GM18870 (cell line): ENCODE results near the gene MANBA.
A peak's percentile ranks its signal among the peaks of the same experiment; 100 is the strongest.
"Not testable (repeated sequence)": the region's sequence is repeated elsewhere in the genome, so short reads cannot be mapped to it uniquely, and the experiment has no call there.

Source experiments
- ATAC-seq: cut with Tn5 transposase; IDR thresholded peaks from one replicate; pipeline ENCODE4 v1.9.1; 2021; ENCODE audit warnings: moderate library complexity; ENCODE audit not compliant: unreplicated experiment

MANBA gene

DNA sequence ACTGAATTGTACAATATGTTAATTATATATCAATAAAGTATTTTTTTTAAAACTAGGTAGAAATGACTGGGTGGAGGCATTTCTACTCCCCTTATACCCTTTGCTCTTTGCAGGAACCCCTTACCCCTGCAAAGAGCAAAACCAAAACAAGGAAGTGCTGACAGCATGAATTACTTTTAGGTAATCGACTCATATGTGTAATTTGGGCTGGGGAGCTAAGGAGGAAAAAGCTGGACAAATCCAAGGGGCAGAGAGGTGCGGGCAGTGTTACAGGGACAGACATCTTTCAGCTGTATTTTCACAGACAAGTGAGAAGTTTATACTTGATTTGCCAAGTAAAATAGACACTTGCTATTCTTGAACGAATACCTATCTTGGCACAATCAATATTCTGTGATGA lies 35.5 kb downstream of the MANBA start:
- no peak for ATAC-seq

DNA sequence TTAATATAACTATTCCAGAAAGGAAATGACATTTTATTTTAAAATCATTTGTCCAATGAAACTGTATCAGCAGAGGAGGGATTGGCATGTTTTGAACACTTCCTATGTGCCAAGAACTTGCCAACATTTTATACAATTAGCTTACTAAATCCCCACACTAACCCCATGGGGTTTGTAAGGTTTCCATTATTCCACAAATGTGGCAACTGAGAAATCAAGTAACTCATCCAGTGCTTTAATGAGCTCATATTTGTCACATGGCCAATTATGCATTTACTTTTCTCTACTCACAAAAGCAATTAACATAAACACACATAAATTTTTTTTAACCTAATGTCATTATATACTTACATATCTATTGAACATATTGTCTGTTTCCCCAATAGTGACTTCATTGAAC lies 37.3 kb downstream of the MANBA start:
- ATAC-seq, result no peak

DNA sequence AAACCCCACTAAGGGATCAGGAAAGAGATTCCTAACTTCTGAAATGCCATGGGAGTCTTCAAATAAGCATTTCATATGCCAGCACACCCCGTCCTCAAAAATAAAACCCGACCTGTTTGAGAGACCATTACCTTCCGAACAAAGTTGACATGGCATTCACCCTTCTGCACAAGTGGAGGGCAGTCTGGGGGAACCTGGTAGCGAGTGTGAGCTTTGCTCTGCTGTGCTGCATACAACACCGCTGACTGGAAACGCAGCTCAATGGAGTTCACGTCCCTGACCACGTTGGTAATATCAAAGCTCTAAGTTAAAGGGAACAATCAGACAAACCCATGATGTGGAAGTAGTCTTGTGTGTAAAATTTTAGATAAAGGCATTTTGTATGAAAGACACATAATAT lies 38.0 kb downstream of the MANBA start:
- no peak for ATAC-seq

DNA sequence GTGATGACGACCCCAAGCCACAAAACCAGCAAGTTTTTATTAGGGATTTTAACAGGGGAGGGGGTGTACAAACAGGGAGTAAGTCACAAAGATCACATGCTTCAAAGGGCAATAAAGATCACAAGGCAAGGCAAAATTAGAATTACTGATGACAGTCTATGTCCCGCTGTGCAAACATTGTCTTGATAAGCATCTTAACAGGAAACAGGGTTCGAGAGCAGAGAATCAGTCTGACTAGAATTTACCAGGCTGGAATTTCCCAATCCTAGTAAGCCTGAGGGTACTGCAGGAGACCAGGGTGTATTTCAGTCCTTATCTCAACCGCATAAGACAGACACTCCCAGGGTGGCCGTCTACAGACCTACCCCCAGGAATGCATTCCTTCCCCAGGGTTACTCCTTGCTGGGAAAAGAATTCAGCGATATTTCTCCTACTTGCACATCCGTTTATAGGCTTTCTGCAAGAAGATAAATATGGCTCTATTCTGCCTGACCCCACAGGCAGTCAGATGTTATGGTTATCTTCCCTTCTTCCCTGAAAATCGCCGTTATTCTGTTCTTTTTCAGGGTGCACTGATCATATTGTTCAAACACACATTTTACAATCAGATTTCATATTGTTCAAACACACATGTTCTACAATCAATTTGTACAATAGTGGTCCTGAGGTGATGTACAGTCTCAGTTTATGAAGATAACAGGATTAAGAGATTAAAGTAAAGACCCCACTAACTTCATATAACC lies 41.8 kb downstream of the MANBA start:
- ATAC-seq, result not testable (repeated sequence)

DNA sequence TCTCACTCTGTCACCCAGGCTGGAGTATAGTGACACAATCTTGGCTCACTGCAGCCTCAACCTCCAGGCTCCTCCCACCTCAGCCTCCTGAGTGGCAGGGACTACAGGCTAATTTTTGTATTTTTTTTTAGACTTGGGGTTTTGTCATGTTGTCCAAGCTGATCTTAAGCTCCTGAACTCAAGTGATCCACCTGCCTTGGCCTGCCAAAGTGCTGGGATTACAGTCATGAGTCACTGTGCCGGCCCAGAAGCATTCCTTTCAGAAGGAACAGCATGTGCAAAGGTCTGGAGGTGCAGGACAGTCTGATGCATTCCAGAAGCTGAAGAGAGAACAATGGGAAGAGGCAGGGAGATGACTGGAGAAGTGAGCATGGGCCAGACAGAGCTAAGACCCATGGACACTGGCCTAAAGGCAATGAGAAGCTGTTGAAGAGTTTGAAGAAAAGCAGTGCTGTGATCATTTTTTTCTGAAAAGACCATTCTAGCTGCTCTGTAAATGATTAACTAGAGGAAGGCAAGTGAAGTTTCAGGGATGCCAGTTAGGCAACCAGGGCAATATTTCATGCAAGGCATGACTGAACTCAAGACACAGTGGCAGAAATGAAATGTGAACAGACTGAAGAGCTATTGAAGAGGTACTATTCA lies 43.2 kb downstream of the MANBA start:
- ATAC-seq, result no peak

DNA sequence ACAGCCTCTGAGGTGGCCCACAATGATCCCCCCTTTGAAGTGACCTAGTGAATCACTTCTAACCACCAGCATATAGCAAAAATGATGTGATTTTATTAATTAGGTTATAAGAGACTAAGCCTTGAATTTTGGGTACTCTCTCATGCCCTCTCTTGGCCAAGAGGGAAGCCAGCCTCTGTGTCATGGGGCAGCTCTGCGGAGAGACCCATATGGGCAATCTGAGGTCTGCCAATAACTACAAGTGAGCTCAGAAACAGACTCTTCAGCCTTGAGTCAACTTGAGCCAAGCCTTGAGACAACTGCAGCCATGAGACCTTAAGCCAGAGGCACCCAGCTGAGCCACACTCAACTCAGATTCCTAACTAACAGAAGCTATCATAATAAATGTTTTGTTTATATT lies 45.7 kb downstream of the MANBA start:
- ATAC-seq, result no peak

DNA sequence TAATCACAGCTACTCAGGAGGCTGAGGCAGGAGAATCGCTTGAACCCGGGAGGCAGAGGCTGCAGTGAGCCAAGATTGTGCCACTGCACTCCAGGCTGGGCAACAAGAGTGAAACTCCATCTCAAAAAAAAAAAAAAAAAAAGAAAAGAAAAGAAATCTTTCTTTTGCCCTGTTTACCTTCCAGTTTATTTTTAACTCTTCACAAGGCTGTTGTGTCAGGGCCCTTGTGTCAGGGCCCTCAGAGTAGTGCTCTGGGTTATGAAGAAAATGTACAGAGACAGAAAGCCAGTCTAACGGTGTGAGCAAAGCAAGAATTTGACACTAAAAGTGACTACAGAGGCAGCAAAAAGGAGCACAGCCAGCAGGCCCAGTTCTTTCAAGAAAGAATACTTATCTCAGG lies 47.0 kb downstream of the MANBA start:
- not testable (repeated sequence) for ATAC-seq

DNA sequence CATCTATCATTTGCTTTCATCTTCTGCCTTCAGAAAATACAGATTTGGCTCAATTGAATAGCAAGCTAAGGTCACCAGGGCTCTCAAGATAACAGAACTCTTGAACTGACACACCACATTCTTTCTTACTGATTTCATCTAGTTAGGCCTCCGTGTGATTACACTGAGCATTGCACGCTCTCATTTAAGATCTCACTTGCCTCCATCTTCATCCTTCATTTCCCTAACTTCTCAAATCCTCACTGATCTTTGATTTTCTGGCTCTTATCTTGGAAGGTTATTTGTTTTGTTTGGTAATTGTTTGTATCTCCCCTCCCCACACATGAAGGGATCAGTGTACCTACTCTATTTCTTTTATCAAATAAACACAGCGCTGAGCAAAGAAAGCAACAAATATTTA lies 47.7 kb downstream of the MANBA start:
- ATAC-seq, result no peak

DNA sequence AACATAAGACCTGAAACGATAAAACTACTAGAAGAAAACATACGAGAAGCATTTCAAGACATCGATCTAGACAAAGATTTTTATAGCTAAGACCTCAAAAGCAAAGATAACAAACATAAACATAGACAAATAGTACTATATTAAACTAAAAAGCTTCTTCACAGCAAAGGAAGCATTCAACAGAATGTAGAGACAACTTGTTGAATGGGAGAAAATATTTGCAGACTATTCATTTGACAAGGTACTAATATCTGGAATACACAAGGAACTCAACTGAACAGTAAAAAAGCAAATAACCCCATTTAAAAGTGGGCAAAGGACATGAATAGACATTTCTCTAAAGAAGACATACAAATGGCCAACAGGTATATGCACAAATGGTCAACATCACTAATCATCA lies 49.8 kb downstream of the MANBA start:
- no peak for ATAC-seq

DNA sequence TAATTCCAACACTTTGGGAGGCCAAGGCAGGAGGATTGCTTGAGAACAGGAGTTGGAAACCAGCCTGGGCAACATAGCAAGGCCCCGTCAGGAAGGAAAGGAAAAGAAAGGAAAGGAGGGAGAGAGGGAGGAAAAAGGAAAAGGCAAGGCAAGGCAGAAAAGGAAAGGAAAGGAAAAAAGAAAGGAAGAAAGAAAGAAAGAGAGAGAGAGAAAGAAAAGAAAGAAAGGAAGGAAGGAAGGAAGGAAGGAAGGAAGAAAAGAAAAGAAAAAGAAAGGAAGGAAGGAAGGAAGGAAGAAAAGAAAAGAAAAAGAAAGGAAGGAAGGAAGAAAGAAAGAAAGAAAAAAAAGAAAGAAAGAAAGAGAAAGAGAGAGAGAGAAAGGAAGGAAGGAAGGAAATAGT lies 51.7 kb downstream of the MANBA start:
- ATAC-seq, result not testable (repeated sequence)

DNA sequence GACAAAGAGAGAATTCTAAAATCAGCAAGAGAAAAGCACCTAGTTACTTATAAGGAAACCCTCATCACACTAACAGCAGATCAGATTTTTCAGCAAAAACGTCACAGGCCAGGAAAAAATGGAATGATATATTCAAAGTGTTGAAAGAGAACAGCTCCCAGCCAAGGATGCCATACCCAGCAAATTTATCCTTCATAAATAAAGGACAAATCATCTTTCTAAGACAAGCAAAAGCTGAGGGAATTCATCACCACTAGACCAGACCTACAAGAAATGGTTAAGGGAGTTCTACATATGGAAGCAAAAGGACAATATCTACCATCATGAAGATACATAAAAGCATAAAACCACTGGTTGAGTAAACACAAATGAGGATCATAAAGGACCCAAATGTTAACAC lies 53.6 kb downstream of the MANBA start:
- no peak for ATAC-seq

DNA sequence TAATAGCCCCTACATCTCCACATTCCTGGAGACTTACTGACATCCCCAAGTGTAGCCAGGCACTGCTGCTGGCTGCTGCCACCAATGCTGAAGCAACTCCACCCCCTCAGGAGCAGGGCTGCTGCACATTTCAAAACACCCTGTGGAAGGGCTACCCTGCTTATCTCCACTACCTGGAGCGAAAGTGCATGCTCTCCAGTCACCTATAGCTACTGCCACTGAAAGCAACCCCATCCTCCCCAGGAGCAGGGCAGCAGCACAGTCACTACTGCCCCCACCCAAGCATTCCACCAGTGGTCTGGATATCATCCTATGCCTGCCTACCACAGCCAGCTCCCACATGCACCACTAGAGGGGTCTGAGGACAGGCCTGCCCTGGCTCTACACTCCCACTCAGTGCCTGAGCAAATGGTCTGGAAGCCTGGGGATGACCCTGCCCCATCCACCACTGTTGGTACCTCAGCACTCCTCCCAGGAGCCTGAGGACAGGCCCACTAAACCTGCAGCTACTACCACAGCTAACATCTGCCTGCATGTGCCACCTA lies 55.3 kb downstream of the MANBA start:
- ATAC-seq, result no peak

DNA sequence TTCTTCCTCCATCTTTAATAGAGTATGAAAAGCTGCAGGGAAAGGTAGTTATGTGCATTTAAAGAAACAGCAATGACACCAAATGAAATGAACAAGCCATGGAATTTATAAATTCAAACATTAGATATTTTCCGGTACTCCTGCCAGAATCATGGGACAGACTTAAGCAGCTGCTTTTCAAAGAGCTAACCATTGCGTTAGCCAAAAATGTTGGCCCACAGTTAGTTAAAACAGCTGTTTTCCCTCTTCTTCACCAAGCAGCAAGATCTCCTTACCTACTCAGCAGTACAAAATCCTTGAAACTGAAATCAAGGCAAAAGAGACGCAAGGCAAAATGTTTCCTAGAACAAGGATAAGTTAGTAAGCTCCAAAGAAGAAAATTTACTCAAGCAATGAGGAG lies 64.0 kb downstream of the MANBA start:
- no peak for ATAC-seq

DNA sequence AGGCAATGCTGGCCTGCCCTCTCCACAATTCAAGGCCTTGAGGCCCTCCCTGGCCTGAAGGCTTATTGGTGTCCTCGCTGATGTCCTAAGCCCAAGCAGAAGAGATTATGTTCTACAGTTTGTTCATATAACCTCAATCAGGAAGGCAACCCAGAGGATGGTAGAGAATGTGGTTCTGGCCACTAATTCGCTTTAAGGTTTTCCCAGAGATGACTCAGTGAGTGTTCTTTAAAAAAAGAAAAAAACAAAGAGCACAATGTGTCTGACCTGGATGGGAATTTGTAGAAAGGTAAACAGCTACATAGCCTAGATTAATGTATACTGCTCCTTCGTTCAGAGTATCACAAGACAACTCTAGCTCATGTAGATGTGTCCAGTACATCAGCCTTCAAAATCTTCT lies 66.0 kb downstream of the MANBA start:
- no peak for ATAC-seq

DNA sequence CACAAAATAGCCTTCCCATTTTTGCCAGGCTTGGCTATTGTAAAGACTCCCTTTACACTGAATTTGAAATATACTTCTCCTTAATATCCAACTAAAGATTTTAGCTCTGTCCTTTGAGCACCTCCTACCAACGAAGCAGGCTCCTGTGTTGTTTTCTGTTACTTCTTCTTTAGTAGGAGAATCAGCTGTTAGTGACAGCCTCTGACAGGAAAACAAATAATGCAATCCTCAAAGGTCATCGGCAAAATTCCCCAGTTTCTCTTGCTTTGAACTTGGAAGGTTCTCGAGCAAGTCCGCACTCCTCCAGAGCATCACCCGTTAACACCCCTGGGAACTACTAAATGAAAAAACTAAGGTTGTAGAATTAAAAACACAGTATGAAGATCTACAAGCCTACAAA lies 66.9 kb downstream of the MANBA start:
- ATAC-seq, result no peak

DNA sequence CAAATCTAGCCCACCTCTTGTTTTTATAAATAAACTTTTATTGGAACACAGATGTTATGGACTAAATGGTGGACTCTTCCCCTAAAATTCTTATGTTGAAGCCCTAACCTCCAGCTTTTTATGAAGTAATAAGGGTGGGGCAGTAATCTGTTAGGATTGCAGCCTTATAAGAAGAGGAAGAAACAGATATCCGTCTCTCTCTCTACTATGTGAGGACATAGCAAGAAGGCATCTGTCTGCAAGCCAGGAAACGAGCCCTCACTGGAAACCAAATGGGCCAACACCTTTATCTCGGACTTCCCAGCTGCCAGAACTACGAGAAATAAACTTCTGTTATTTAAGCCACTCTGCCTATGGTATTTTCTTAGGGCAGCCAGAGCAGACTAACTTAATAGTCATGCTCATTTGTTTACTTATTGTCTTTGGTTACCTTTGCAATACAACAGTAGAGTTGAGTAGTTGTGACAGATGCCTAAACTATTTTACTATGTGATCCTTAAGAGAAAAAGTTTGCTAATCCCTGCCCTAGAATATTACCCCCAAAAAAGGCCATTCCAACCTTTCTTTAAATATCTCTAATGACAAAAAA lies 67.4 kb downstream of the MANBA start:
- no peak for ATAC-seq

DNA sequence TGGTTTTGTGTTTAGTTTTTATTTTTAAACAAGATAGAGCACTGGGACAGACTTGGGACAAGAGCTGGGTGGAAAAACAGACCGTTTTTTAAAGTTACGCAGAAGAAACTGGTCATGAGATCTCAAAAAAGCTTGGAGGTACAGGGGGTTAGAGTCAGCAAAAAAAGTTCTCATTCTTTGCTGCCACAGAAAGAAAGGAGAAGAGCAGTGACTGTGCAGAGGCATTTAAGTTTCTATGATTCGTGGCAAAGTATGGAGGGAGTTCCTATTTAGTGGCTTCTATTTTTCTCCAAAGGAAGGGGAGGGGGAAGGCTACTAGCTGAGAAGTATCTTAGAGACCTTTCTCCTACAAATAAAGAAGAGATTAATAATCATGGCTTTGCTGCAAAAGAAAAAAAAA lies 68.3 kb downstream of the MANBA start:
- no peak for ATAC-seq

DNA sequence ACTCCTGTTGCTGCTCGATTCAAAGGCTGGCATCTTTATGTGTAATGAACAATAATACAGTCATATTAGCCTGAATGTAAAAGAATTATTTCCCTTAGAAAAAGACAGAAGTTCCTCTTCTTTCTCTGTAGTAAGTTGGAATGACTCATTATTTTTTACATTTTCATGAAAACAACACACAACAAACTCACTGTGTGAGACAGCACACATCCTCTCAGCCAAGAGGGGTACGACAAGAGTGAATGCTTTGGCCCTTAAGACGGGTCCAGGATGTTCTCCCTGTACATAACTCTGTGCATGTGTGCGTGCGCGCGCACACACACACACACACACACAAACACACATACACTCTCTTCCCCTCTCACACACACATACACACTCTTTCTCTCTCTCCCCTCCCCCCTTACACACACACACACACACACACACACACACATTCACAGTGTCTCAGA lies 72.8 kb downstream of the MANBA start:
- peak; percentile 32 for ATAC-seq

DNA sequence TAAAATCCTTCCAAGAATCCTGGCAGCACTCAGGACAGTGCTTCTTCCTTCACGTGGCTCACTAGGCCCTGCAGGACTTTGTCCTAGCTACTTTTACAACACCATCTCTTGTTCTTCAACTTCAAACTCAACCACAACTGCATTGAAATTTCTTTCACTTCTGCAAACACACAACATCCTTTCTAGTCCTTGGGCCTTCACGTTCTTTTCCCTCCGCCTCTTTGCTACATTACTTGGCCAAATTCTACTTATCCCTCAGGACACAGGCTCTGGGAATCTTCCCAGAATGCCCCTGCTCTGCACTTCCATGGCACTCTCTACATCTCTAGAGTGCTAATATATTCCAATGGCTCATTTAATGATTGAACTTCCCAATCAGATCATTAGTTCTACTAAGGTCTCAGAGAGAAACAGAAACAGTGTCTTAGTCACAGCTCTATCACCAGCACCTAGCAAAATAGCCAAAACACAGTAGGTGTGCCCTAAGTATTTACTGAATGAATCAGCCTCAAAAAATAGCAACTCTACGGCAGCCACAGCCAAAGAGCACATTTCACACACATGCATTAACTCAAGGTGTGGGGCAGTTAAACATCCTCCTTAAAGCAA lies 73.3 kb downstream of the MANBA start:
- ATAC-seq, result peak; percentile 88

DNA sequence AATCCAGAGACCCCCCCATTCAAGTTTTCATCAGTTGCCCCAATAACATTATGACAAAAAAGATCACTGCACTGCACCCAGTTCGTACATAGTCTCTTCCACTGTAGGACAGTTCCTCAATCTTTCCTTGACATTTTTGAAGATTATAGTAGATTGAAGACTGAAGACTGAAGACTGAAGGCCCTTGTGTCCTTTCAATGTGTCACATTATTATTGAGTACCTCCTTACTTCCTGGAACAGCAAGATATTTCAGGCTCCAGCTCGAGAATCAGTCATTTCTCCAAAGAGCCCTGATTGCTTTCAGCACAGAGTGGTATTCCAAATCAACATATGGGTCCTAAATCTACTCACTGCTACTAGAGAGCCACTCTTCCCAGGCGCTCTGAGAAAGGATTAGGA lies 75.0 kb downstream of the MANBA start:
- no peak for ATAC-seq

DNA sequence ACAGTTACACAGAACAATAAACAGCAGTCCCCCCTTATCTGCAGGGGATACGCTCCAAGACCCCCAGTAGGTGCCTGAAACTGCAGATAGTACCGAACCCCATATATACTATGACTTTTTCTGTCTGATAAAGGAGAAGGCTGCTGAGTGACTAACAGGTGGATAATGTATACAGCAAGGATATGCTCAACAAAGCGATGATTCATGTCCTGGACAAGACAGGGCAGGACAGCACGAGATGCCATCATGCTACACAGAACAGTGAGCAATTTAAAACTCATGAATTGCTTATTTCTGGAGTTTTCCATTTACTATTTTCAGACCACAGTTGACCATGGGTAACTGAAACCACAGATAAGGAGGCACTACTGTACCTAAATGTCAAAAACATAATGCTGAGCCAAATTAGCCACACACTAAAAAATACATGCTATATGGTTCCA lies 76.1 kb downstream of the MANBA start:
- peak; percentile 24 for ATAC-seq
